GM12875 (cell line): ENCODE results near the gene PLAAT2.

Experiments
- H3K4me3 ChIP-seq: one replicate; pipeline ENCODE4 v1.5.1; 2011; ENCODE audit warnings: low read depth, low read length, control low read depth
- CTCF ChIP-seq: IDR thresholded peaks from 2 replicates; pipeline ENCODE4 v1.5.1; 2011; ENCODE audit warnings: low read depth, mild to moderate bottlenecking, control low read depth, inconsistent platforms, low read length, moderate library complexity, borderline replicate concordance; ENCODE audit not compliant: insufficient read depth

Gene PLAAT2

GRCh38 chr11:63537293-63538101, 25.7 kb downstream of the PLAAT2 start:
- peak overlapping the region; percentile 27 for H3K4me3 ChIP-seq
- no peak for TF ChIP-seq CTCF

GRCh38 chr11:63536669-63537292, 26.4 kb downstream of the PLAAT2 start, which contains the start of gene PLAAT4:
Gene PLAAT4, plus strand, starts transcription at chr11:63536808. Its CDS starts 61 bp downstream, at chr11:63536869.
- H3K4me3 ChIP-seq: peak within 1 kb of the TSS; percentile 27
- no peak for TF ChIP-seq CTCF

- no peak for TF ChIP-seq CTCF
- H3K4me3 ChIP-seq: no peak overlapping the region
Observed at GRCh38 chr11:63535734-63536133, 27.4 kb downstream of the PLAAT2 start.

GRCh38 chr11:63534895-63535461, 28.2 kb downstream of the PLAAT2 start:
- no peak for TF ChIP-seq CTCF
- no peak overlapping the region for H3K4me3 ChIP-seq

- TF ChIP-seq CTCF: no peak
- H3K4me3 ChIP-seq: no peak overlapping the region
Observed at GRCh38 chr11:63534076-63534475, 29.1 kb downstream of the PLAAT2 start.

- no peak for TF ChIP-seq CTCF
- H3K4me3 ChIP-seq: no peak overlapping the region
Observed at GRCh38 chr11:63532799-63533475, 30.2 kb downstream of the PLAAT2 start.
